Activated naive CD8-positive, alpha-beta T cell treated with anti-CD3 and anti-CD28 coated beads for 36 hours (primary cell): ENCODE measurements around the gene ZNF467. TPM values are rescaled to one million over a fixed set of nuclear protein-coding genes. Genes with fewer than 3 reads are reported as not detected.
A peak's percentile ranks its signal among the peaks of the same experiment; 100 is the strongest.

Experiments used
- DNase-seq: peaks from one replicate; pipeline ENCODE4 v3.0.0; 2021
- H3K27ac Mint-ChIP-seq: one replicate; pipeline ENCODE4 v1.8.0; 2022; ENCODE audit warnings: mild to moderate bottlenecking, moderate library complexity, mixed read lengths
- H3K27me3 Mint-ChIP-seq: one replicate; pipeline ENCODE4 v1.8.0; 2022; ENCODE audit warnings: mild to moderate bottlenecking, mixed read lengths
- H3K36me3 Mint-ChIP-seq: one replicate; pipeline ENCODE4 v1.8.0; 2021; ENCODE audit warnings: mild to moderate bottlenecking, mixed read lengths
- H3K4me1 Mint-ChIP-seq: one replicate; pipeline ENCODE4 v1.8.0; 2021; ENCODE audit warnings: mixed read lengths
- H3K4me3 Mint-ChIP-seq: one replicate; pipeline ENCODE4 v1.8.0; 2022; ENCODE audit warnings: mild to moderate bottlenecking, moderate library complexity, mixed read lengths
- H3K9me3 Mint-ChIP-seq: one replicate; pipeline ENCODE4 v1.8.0; 2022; ENCODE audit warnings: mixed read lengths
- total RNA-seq, 2 experiments: library from RNA; stranded (reverse); gene quantifications; one replicate each; pipeline ENCODE4 v1.2.3, GENCODE V29; 2021

The ZNF467 gene
- total RNA-seq, 2 experiments from 2014 or later: 0.21 to 0.22 TPM

- Mint-ChIP-seq H3K27ac (no peak overlapping the region), H3K36me3 (no peaks in the 10 kb centered on the region), H3K4me1 (no peaks in the 10 kb centered on the region), H3K4me3 (no peak overlapping the region), H3K27me3 (no peaks in the 10 kb centered on the region), H3K9me3 (no peaks in the 10 kb centered on the region)
- DNase-seq: no peak
Measured at GRCh38 chr7:149783386-149784250, 10.2 kb upstream of the ZNF467 start.

DNA sequence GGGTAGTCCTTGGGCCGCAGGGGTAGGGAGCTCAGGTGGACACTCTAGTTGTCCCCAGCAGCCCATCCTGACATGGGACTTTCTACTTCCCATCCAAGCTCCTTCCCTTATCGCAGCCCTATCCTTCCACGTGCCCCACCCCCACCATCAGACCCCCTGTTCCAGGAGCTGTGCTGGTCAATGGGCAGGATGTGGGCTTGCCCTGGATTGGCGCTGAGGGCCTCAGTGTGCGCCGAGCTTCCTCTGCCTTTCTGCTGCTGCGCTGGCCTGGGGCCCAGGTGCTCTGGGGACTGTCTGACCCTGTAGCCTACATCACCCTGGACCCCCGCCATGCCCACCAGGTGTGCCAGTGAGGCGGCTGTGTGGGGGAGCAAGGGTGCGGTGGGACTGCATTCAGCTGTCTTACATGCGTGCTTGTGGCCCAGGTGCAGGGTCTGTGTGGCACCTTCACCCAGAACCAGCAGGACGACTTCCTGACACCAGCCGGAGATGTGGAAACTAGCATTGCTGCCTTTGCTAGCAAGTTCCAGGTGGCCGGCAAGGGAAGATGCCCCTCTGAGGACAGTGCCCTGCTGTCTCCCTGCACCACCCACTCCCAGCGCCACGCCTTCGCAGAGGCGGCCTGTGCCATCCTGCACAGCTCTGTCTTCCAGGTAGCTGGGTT lies 9.4 kb upstream of the ZNF467 start:
- Mint-ChIP-seq H3K27ac (no peak overlapping the region), H3K4me1 (no peaks in the 10 kb centered on the region), H3K27me3 (no peaks in the 10 kb centered on the region), H3K9me3 (no peaks in the 10 kb centered on the region), H3K4me3 (no peak overlapping the region), H3K36me3 (no peaks in the 10 kb centered on the region)
- no peak for DNase-seq

DNA sequence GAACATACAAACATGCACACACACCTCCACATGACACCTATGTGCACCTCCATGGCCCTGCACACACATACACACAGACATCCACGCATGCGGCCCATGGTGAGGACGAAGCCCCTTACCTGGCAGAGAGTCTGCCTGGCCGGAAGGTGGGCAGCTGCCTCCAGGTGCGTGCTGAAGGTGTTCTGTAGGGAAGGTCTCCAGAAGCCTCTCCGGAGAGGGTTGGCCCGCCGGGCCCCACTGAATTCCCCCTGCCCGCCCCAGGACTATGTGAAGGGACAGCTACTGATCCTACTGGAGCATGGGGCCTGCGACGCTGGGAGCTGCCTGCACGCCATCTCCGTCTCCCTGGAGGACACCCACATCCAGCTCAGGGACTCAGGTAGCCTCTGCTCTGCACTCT lies 8.5 kb upstream of the ZNF467 start:
- no peaks in the 10 kb centered on the region for H3K4me1 Mint-ChIP-seq
- H3K27me3 Mint-ChIP-seq: no peaks in the 10 kb centered on the region
- no peak for DNase-seq
- H3K4me3 Mint-ChIP-seq: no peak overlapping the region
- no peaks in the 10 kb centered on the region for H3K9me3 Mint-ChIP-seq
- H3K36me3 Mint-ChIP-seq: no peaks in the 10 kb centered on the region
- no peak overlapping the region for H3K27ac Mint-ChIP-seq

DNA sequence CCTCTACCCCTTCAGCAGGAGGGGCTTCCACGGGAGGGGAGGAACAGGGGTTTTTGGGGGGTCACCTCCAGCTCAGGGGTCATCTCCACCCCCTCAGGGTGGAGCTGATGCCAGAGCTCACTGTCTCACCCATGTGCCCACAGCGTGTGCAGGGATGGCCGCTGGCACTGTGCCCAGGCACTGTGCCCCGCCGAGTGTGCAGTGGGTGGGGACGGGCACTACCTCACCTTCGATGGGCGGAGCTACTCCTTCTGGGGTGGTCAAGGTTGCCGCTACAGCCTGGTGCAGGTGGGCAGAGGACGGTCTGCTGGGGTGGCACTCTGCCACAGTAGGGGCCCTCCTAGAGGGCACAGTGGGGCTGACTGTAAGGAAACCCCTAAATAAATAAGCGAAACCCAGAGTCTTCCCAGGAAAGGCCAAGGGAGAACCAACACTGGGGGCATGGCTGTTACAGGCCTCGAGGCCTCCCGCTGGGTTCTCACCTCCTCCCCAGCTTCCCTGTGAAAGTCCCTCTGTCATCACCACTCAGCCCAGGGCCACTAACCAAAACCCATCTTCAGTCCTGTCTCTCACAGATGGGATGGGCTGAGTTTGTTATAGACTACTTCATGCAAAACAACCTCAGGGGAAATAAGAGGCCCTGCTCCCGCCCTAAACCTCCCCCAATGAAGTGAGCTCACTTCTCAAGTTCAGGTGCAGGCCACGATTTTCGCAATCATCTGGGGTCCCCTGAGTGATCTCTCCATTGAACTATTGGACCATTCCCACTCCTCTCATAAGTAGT lies 7.4 kb upstream of the ZNF467 start:
- no peak overlapping the region for H3K4me3 Mint-ChIP-seq
- DNase-seq: no peak
- H3K27me3 Mint-ChIP-seq: no peaks in the 10 kb centered on the region
- H3K27ac Mint-ChIP-seq: no peak overlapping the region
- no peaks in the 10 kb centered on the region for H3K4me1 Mint-ChIP-seq
- H3K9me3 Mint-ChIP-seq: no peaks in the 10 kb centered on the region
- H3K36me3 Mint-ChIP-seq: no peaks in the 10 kb centered on the region

DNA sequence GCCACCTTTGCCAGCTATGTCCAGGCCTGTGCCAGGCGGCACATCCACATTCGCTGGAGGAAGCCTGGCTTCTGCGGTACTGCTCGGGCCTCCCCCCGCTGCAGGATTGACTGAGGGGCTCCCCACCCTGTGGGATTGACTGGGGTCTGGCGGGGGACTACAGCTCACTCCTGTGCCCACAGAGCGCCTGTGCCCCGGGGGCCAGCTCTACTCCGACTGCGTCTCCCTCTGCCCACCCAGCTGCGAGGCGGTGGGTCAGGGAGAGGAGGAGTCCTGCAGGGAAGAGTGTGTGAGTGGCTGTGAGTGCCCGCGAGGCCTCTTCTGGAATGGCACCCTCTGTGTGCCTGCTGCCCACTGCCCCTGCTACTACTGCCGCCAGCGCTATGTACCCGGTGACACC lies 6.7 kb upstream of the ZNF467 start:
- Mint-ChIP-seq H3K4me3 (no peak overlapping the region), H3K9me3 (no peaks in the 10 kb centered on the region), H3K27me3 (no peaks in the 10 kb centered on the region), H3K4me1 (peaks cover 2% of the 10 kb centered on the region), H3K27ac (no peak overlapping the region), H3K36me3 (no peaks in the 10 kb centered on the region)
- no peak for DNase-seq

- no peaks in the 10 kb centered on the region for H3K36me3 Mint-ChIP-seq
- H3K27me3 Mint-ChIP-seq: no peaks in the 10 kb centered on the region
- no peak for DNase-seq
Measured at GRCh38 chr7:149779502-149779805, 6.1 kb upstream of the ZNF467 start.

GRCh38 chr7:149778696-149779501 lies 5.5 kb upstream of the ZNF467 start:
- Mint-ChIP-seq H3K27me3 (peaks cover 5% of the 10 kb centered on the region), H3K4me1 (peaks cover 3% of the 10 kb centered on the region), H3K36me3 (no peaks in the 10 kb centered on the region), H3K4me3 (no peak overlapping the region), H3K27ac (no peak overlapping the region), H3K9me3 (no peaks in the 10 kb centered on the region)
- no peak for DNase-seq

More at GRCh38 chr7:149779502-149779805, 6.1 kb upstream of the ZNF467 start:
- no peak overlapping the region for H3K27ac Mint-ChIP-seq
- H3K9me3 Mint-ChIP-seq: no peaks in the 10 kb centered on the region
- peaks cover 3% of the 10 kb centered on the region for H3K4me1 Mint-ChIP-seq
- no peak overlapping the region for H3K4me3 Mint-ChIP-seq

GRCh38 chr7:149778327-149778637 lies 4.9 kb upstream of the ZNF467 start:
- no peak for DNase-seq
- Mint-ChIP-seq H3K4me1 (peaks cover 3% of the 10 kb centered on the region), H3K27me3 (peaks cover 8% of the 10 kb centered on the region), H3K9me3 (no peaks in the 10 kb centered on the region), H3K27ac (no peak overlapping the region), H3K4me3 (no peak overlapping the region), H3K36me3 (no peaks in the 10 kb centered on the region)

DNA sequence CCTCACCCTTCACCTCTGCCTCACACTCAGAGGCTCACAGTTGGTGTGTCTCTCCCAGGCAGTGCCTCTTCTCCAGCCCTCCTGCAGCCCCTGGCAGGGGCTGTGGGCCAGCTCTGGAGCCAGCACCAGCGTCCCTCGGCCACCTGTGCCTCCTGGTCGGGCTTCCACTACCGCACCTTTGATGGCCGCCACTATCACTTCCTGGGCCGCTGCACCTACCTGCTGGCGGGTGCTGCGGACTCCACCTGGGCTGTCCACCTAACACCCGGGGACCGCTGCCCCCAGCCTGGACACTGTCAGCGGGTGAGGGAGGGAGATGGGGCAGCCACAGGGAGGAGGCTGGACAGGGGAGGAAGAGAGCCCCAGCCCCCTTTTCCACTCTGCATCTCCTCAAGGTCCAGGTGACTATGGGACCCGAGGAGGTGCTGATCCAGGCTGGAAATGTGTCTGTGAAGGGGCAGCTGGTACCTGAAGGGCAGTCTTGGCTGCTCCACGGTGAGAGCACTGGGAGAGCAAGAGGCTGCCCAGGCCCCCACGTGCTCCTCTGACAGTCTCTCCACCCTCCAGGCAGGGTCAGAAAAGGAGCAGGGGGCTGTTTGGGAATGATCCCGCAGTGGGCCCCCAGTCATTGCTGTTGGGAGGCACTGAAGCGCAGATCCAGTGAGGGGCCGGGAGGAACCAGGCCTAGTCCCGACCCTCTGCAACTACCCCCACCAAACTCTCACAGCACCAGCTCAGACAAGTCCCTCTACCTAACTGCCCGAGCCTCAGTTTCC lies 4.4 kb upstream of the ZNF467 start:
- no peak overlapping the region for H3K27ac Mint-ChIP-seq
- H3K4me3 Mint-ChIP-seq: no peak overlapping the region
- peaks cover 12% of the 10 kb centered on the region for H3K27me3 Mint-ChIP-seq
- H3K4me1 Mint-ChIP-seq: peaks cover 5% of the 10 kb centered on the region
- DNase-seq: no peak
- no peaks in the 10 kb centered on the region for H3K9me3 Mint-ChIP-seq
- no peaks in the 10 kb centered on the region for H3K36me3 Mint-ChIP-seq

- no peaks in the 10 kb centered on the region for H3K9me3 Mint-ChIP-seq
- peaks cover 12% of the 10 kb centered on the region for H3K27me3 Mint-ChIP-seq
- no peak overlapping the region for H3K4me3 Mint-ChIP-seq
- no peaks in the 10 kb centered on the region for H3K36me3 Mint-ChIP-seq
- H3K4me1 Mint-ChIP-seq: peaks cover 5% of the 10 kb centered on the region
- no peak overlapping the region for H3K27ac Mint-ChIP-seq
- DNase-seq: no peak
Measured at GRCh38 chr7:149776848-149777407, 3.5 kb upstream of the ZNF467 start.

DNA sequence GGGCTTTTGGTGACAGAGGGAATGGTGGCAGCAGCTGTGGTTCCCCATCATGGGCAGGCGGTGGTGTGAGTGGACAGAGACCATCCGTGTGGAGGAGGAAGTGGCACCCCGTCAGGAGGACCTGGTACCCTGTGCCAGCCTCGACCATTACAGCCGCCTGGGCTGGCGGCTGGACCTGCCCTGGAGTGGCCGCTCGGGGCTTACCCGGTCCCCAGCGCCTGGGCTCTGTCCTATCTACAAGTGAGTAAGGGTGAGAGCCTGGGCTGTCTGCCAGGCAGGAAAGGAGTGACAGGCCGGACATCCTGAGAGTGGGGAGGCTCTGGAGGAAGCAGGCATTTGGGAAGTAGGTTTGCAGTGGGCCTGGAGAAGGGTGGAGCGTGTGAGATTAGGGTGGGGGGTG lies 2.9 kb upstream of the ZNF467 start:
- Mint-ChIP-seq H3K4me1 (peaks cover 5% of the 10 kb centered on the region), H3K27ac (no peak overlapping the region), H3K27me3 (peaks cover 12% of the 10 kb centered on the region), H3K9me3 (no peaks in the 10 kb centered on the region), H3K36me3 (no peaks in the 10 kb centered on the region), H3K4me3 (no peak overlapping the region)
- no peak for DNase-seq

DNA sequence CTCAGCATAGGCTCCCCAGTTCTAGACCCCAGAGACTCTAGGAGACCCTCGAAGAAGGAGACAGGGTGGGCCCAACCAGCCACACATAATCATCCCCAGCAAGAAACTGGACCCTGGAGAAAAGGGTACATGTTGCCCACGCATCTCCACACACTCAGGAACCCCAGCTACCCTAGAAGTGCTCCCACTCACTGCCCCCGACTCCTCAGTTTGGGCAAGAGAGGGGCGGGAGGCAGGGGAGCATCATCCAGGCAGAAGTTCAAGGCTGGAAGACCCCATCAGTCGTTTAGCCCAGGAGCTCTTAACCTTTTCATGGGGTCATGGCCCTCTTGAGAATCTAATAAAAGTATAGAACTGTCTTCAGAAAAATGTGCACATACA lies 1.8 kb upstream of the ZNF467 start:
- no peaks in the 10 kb centered on the region for H3K36me3 Mint-ChIP-seq
- H3K4me3 Mint-ChIP-seq: no peak overlapping the region
- DNase-seq: no peak
- H3K9me3 Mint-ChIP-seq: no peaks in the 10 kb centered on the region
- peaks cover 12% of the 10 kb centered on the region for H3K27me3 Mint-ChIP-seq
- no peak overlapping the region for H3K27ac Mint-ChIP-seq
- peaks cover 5% of the 10 kb centered on the region for H3K4me1 Mint-ChIP-seq

- peaks cover 12% of the 10 kb centered on the region for H3K27me3 Mint-ChIP-seq
- peaks cover 5% of the 10 kb centered on the region for H3K4me1 Mint-ChIP-seq
- no peak for DNase-seq
- H3K4me3 Mint-ChIP-seq: peak overlapping the region; percentile 45
- H3K9me3 Mint-ChIP-seq: no peaks in the 10 kb centered on the region
- H3K27ac Mint-ChIP-seq: no peak overlapping the region
- no peaks in the 10 kb centered on the region for H3K36me3 Mint-ChIP-seq
Measured at GRCh38 chr7:149774237-149775175, 1.1 kb upstream of the ZNF467 start.
